NCI-H1417 (cell line): ENCODE results near the gene PXN.
"Not testable (repeated sequence)": the region's sequence is repeated elsewhere in the genome, so short reads cannot be mapped to it uniquely, and the experiment has no call there.

ENCODE experiments used
- DNase-seq, 3 experiments: peaks; one replicate each; lab custom pipeline; 2025; lab: John Stamatoyannopoulos, UW

Gene PXN

DNA sequence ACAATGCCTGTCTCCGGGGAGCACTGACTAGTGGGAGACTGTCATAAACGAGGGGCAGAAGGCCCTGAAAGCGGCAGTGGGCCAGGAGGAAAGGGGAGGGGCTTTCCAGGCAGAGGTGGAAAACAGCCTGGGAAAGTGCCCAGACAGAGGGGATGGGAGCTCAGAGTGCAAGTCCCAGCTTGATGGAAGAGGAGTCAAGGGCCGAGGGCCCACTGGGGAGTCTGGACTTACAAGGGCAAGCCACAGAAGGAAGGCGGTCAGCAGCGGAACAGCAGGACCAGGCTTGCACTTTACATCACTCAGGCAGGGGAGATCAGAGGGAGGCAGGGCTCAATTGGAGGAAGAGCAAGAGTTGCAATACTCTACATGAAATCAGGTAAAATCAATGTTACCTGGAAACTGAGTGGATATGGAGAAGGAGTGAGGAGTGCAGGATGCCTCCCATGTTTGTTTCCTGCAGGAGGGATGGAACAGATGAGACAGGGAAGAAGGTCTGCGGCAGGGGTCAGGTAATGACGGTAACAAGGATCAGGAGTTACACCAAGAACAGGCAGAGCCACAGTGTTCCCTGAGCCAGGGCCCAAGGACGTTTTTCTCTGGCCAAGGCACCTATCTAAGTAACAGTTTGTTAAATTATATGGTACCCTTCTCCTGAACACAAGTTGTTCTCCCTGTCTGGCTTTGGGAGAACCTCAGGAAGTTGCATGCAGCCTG is 23.8 kb downstream of the PXN start:
- no peak for DNase-seq

DNA sequence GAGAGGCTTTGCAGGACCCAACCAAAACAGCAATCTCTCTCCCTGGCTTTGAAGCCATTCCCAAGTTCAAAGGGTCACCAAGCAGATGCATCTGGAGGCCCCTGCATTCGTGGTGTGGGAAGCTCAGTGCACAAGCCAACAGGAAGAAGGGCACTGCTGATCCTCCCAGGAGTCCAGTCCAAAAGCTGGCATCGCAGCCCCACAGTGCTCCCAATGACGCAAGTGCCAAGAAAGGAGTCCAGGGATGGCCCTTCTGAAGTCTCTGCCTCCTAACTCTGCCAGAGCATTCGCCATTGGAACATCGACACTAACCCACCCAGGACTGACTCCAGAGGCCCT is 25.1 kb downstream of the PXN start:
- no peak for DNase-seq

DNA sequence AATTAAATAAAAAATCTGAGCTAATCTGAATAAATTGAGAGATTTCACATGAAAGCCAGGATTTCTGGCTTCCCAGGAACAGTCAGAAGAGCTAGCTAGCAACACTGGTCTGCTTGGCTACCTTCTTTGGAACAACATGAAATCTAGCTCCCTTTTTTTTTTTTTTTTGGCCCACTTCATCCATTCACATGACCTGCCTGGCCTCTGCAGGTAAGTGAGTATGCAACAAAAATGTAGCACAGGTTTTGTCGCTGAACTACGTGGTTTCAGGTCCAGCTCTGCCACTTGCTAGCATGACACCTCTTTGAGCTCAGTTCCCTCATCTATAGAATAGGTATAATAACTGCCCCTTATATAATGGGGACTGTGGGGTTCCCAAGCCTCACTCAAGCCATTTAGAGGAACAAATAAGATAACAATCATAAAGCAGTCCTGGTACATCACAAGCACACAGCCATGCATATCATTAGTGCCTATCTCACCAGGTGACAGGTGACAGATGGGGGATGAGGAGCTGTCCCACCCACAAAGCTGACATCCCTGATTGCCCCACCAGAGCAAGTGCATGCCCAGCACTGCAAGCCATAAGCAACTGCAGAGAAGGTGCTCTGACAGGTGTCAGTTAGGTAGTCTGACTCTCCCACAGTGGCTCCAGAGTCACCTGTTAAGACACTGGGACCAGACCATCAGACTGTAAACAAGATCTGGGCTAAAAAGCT is 25.6 kb downstream of the PXN start:
- no peak for DNase-seq

DNA sequence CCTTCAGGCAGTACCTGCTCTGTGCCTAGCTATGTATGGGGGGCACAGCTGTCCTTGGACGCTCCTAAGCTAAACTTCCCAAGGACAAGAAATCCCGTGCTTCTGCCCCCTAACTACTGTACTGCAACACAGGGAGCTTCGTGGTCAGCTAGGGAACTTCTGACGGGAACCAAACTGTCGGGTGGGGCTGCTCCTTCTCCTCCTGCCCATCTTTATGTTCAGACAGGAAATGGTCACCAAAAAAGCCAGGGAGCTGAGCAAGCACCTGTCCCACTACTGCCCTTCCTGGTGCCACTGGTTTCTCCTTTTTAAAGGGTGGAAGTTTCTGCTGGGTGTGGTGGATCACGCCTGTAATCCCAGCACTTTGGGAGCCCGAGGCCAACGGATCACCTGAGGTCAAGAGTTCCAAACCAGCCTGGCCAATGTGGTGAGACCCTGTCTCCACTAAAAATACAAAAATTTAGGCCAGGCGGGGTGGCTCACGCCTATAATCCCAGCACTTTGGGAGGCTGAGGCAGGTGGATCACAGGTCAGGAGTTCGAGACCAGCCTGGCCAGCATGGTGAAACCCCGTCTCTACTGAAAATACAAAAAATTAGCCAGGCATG is 26.6 kb downstream of the PXN start:
- DNase-seq: no peak

DNA sequence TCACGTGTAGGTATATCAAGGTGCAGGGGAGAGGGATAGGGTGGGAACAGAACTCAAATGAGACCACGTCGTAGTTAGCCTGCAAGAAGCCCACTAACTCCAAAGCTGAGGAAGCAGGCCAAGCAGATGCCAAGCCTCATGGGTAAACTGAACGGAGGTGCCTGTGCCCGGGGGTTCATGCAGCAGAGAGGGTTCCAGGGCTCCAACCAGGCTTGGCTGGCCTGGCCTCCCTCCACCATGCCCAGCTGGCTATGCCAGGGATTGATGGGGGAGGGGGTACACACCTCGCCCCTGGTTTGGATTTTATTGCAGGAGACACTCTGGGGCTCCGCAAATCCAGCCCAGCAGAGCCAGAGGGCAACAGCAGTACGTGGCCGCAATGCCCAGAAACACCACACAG is 27.3 kb downstream of the PXN start:
- DNase-seq: no peak

DNA sequence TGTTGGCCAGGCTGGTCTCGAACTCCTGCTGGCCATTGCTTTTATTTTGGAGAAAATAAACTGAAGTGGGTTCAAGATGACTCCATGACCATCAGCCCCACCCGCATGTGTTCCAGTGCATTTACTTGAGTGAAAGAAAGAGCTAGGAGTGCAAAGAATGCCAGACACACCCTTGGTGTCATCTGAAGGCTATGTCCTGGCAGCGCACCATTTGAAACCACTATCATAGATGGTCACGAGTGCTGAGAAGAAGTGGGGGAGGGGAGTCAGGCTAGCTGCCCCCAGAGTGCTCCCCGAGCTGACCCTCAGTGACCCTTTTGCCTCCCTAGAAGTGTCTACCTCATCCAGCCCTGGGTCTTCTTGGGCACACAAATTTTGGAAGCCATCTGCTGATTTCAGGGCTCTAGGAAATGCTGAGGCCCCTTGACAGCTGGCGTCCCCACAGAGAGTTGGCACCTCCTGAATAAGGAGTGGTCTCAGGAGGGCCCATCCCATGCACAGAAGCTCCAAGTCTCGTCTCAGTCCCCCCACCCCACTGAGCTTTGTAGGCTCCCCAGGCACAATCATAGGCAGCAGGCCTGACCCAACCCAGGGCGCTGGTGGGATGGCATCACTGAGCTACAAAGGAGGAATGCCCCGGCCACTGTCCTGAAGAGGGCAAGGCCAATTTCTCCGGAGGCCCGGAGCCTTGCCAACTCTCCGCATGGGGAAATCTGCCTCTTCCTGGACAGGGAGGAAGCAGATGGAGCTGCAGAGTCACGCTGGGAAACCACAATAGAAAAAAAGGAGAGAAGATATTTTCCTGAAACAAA is 28.0 kb downstream of the PXN start:
- no peak for DNase-seq

DNA sequence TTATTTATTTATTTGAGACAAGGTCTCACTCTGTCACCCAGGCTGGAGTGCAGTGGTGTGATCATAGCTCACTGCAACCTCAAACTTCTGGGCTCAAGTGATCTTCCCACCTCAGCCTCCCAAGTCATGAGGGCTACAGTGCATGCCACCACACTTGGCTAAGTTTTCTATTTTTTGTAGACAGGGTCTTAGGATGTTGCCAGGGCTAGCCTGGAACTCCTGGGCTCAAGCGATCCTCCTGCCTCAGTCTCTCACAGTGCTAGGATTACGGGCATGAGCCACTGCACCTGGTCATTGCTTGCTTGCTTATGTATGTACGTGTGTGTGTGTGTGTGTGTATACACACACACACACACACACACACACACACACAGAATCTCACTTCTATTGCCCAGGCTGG is 28.7 kb downstream of the PXN start:
- DNase-seq: not testable (repeated sequence)

DNA sequence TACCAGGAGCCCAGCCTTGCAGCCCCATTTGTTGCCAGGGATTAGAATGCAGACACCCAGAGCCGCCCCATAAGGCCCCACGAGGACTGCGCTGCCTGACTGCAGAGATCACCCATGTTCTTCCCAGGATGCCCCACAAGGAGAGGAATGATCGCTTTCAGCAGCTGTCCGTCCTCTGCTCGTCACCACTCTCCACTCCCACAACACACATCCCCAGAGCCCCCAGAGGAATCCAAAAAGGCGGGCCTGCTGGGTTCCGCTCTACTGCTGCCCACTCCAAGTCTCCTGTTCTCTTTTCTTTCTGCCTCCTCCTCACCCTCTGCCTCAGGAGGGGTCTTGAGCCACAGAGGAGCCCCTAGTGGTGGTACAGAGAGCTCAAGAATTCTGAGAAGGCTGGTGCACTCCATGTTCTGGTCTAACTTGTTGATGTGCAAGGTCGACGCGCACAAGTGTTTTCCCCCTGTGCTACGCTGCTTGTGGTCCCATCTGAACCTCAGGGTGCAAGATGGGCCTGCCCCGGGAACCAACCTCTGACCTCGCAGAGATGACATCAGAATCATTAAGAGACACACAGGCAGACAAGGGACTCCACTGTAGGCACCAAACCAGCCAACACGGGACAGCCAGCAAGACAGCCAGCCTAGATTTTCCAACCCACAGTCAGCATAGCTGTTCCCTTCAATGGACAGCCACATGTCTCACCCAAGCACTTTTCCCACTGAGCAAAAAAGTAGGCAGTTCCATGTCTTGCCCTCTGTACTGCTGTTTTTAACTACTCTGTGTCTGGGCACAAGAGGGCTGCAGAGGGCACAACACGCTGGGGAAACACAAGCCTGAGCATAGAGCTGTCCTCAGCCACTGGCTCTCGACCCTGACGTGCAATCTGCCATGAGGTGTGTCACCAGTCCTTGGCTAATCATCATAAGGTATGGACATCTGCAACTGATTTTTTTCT is 29.9 kb downstream of the PXN start:
- no peak for DNase-seq

DNA sequence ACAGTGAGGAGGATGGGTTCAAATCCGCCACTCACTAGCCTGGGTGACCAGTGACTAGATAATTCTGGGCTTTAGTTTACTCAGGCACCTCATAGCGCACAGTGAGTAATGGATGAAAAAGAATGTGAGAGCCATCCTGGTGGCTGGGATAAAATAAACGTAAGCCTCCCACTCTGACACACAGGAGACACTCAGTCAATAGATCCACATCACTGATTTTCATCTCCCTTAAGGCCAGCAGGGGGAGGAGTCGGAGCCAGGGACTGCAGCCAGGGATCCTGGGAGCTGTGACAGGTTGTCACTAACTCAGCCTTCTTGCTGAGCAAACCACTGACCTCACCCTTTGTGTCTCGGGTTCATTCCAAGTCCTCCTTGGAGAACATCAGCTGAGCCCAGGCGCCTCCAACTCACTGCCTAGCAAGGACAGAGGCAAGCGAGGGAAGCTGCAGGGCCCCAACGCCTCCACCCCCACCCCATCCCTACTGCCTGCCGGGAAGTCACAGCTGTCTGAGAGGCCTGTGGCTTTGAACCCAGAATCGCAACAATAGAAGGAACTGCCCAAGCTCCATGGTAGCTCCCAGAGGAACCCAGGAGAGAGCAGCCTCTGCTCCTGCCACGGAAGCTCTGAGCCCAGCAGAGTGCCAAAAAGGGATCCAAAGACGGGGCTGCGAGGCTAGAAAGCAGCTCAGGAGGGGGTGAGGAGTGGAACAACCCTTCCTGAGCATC is 30.7 kb downstream of the PXN start:
- peak; percentile 12 to 80 (median 47) for DNase-seq

DNA sequence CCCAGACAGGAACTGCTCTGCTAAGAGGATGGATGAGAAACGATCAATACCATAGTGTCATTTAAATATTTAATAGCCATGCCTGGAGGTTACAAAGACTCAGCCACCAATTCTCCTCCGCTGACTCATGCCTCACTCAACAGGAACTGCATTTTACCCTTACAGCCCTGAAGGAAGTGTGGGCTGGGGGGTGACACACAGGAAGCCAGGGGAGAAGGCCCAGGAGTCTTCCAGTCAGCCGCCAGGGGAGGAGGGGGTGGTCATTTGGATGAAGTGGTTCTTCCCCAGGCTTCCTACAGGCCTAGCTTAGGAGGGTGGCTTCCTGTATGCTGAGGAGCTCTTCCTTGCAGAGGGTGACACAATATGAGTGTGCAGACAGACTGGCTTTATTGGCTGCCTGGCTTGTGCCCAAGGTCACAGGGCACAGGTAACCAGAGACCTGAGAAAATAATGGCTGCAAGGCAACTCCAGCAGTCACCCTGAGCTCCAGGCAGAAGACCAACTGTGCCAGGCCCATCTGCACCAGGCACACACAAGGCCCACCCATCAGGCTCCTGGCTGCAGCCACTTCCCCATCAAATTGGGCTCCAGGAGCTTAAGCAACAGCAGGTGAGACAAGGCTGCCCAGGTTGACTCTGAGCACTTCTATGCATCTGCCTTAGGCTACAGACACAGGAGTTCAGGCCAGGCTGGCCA is 34.1 kb downstream of the PXN start:
- DNase-seq: peak in 2 of 3 experiments; percentile 13 to 50

DNA sequence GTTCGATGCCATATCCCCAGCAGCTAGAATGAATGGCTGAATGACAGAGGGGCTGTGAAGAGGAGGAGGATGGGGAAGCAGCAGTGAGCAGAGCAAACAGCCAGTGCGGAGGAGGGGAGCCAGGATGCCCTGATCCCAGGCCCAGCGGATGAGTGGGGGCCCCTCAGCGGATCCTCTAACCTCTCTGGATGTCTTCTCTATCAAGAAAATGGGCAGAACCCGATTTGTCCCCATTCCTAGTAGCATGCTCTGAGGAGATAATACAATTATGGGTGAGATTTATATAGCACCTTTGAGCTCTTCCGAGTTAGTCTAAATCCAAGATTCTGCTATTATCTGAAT is 34.6 kb downstream of the PXN start:
- no peak for DNase-seq

DNA sequence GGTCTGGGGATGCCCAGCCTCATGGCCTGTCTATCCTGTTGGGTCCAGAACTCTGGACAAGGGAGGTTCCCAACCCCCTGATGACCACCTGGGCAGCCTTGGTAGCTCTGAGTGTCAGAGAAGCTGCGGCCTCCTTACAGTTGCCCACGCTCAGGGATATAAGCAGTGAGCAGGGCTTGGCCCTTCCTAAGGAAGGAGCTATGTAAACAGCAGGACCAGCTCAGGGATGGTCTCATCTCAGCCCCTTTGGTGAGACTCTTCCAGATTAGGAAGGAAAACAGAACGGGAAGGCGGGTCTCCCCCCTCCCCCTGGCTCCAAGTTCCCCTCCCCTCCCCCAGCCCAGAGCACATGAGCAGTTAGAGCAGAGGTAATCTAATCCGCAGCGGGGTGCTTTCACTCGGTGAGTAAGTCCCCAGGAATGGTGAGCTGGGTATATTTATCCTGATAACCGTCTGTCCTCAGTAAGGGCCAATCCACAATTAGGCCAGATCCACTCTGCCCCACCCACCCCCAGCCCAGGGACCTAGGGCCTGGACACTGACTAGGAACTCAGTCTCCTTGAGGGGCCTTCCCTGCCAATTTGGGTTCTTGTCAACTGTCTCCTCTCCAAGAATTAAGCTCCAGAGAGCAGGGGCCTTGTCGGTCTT is 35.1 kb downstream of the PXN start:
- DNase-seq: peak in 2 of 3 experiments; percentile 62 to 82

DNA sequence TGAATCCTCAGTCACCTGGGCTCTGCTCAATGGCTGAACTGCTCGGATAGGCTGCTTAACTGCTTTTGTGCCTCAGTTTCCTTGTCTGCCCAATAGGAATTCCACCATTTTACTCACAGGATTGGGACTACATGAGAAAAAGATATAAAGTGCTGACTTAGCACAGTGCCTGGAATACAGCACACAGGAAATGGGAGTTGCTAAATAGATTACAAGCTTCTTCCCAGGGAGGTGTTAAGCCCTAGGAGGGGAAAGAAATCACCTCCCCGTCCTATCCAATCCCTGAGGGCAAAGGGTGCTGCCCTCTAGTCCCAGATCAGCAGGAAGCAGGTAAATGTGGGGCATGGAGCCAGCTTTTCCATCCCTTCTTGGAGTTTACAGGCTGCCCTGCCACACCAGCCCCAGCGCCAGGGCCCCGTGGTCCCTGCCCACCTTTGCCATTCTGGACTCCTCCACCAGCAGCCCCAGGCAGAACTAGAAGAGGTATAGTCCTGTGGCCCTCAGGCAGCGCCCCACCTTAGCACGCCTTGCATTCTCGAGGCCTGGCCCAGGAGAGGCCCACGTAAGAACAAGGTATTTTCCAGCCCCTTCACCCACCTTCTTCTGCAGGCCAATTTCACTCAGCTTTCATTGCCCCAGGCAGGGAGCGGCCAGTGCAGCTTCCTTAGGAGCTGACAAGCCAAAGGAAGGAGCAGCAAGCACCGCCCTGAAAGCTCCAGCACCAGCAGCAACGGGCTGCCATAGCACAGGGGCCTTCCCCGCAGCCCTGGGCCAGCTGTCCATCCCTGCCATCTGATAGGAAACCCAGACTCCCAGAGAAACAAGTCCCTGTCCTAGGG is 35.8 kb downstream of the PXN start:
- DNase-seq: no peak

DNA sequence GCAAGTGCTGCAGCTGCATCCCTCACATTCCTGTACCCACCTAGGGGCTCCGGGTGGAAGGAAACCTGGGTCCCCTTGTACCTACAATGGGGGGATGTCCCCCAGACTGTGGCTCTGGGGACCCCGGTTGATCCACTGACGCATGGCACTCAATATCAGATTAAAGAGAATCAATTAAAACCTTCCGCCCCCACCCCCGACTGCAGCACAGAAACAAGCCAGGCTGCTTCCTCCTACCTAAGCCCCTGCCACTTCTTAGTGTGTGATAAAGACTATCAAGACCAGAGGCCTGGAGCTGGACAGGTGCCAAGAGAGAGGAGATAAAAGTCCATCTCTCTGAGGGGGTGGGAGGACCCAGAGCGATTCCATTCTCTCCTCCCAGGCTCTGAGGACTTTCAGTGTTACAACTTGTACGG is 36.5 kb downstream of the PXN start:
- DNase-seq: peak in 2 of 3 experiments; percentile 17 to 29

DNA sequence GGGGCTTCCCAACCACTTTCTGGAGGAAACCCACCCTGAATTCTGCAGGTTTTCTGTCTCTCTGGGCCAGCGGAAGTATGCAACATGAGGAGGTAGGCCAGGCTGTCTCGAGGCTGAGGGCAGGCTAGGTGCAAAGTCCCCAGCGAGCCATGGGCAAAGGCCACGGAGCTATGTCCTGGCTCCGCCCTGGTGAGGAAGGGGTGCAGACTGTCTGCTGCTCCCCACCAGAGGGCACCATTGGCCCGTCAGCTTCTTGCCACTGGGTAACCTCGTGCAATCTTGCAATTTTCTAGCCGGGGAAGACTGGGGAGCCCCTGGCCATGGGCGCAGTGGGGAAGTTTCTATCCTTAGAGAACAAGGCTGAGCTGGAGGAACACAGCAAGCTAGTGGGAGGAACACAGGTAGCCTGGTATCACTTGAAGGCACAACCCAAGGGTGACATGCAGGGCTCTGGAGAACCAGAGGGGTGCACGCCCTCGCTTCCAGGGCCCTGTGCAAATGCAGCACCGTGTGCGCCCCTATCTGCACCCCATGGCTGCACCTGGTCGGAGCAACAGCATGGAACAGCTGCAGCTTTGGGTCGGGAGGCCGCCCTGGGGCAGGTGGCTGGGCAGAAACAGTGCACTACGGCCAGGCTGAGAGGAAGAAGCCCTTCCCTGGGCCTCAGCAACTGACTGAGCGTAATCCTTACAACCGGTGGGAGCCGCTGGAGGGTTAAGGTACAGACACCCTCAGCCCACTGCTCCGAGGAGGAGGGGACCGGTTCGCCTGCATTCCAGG is 37.0 kb downstream of the PXN start:
- DNase-seq: peak; percentile 75 to 89 (median 86)

DNA sequence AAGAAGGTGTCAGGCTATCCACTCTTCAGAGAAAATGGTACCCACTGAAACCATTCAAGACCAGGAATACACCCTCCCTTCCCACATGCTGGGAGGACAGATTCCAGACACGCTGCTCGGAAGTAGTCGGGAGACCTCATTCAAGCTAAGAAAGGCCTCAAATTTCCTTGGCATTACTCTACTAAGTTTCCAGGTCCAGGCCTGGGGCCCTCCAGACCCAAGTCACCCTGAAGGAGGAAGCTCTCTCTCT is 37.6 kb downstream of the PXN start:
- DNase-seq: no peak

DNA sequence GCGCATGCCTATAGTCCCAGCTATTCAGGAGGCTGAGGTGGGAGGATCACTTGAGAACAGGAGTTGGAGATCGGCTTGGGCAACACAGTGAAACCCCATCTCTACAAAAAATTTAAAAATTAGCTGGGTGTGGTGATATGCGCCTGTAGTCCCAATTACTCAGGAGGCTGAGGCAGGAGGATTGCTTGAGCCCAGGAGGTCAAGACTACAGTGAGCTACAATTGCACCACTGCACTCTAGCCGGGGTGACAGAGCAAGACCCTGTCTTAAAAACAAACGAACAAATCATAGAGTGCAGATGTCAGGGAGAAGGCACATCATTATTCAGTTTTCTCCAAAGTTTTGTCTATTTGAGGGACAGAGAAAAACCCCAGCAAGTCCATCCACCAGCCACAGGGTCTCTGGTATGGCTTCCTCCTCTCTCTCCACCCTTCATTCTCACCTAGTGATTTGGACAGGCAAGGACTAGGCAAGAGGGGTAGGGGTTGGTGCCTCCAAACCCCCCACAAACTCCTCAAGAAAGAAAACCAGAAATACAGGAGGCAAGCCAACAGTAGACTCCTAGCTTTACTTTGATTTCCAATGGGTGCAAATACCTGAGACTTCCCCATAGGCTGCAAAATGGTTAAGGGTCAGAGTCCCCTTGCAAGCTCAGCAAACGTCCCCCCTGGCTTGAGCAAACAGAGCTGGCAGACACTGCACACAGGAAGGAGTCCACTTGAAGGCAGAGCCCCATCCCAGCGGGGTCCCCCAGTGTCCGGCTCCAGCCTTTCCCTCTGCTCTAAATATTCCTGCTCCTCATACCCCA is 38.1 kb downstream of the PXN start:
- DNase-seq: peak in 2 of 3 experiments; percentile 14 to 55
